AG09309 (cell line): Measurements from ENCODE around the gene EYA4.
"Not testable (repeated sequence)": the region's sequence is repeated elsewhere in the genome, so short reads cannot be mapped to it uniquely, and the experiment has no call there.

Experiments
- DNase-seq: peaks from one replicate; pipeline ENCODE4 v3.0.0-alpha.2; 2010; ENCODE audit warnings: low read depth
- H3K4me3 ChIP-seq: 2 replicates; pipeline ENCODE4 v1.5.1; 2011; ENCODE audit warnings: mild to moderate bottlenecking, low read depth, low read length, moderate library complexity; ENCODE audit not compliant: control insufficient read depth
- TF ChIP-seq, protein P1 (sequence below): IDR thresholded peaks from 2 replicates; pipeline ENCODE4 v1.5.1; 2011; ENCODE audit warnings: mild to moderate bottlenecking, low read depth, low read length, inconsistent platforms; ENCODE audit not compliant: insufficient read depth, control insufficient read depth; ENCODE audit errors: missing control alignments

EYA4 gene

GRCh38 chr6:133548423-133549159 is 307.4 kb downstream of the EYA4 start:
- DNase-seq = peak; percentile 25
- no peak overlapping the region for H3K4me3 ChIP-seq

DNA sequence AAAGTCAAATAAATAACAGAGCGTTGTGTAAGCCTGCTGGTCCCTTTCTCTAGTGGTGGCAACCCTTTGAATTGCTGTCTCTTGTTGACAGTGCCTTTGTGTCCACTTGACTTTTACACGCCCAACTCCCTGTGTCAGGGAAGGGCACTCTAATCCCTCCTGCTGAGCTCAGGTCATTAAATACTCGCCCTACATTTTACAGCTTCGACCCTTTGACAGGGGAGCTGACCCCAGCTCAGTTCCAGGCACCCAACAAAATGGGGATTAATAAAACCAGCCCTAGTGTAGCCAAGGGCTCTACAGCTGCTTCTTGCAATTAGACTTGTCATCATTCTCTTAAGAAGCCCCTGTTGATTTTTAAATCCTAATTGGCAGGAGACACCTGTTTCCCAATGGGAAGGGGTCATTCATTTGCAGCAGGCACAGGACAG is 308.2 kb downstream of the EYA4 start:
- DNase-seq = no peak
- H3K4me3 ChIP-seq = no peak overlapping the region
- TF ChIP-seq, protein P1, sequence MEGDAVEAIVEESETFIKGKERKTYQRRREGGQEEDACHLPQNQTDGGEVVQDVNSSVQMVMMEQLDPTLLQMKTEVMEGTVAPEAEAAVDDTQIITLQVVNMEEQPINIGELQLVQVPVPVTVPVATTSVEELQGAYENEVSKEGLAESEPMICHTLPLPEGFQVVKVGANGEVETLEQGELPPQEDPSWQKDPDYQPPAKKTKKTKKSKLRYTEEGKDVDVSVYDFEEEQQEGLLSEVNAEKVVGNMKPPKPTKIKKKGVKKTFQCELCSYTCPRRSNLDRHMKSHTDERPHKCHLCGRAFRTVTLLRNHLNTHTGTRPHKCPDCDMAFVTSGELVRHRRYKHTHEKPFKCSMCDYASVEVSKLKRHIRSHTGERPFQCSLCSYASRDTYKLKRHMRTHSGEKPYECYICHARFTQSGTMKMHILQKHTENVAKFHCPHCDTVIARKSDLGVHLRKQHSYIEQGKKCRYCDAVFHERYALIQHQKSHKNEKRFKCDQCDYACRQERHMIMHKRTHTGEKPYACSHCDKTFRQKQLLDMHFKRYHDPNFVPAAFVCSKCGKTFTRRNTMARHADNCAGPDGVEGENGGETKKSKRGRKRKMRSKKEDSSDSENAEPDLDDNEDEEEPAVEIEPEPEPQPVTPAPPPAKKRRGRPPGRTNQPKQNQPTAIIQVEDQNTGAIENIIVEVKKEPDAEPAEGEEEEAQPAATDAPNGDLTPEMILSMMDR = no peak

More at GRCh38 chr6:133548423-133549159, 307.4 kb downstream of the EYA4 start:
- TF ChIP-seq, protein P1 = no peak

GRCh38 chr6:133550026-133550425 is 308.9 kb downstream of the EYA4 start:
- TF ChIP-seq, protein P1 = no peak
- no peak overlapping the region for H3K4me3 ChIP-seq
- no peak for DNase-seq

- TF ChIP-seq, protein P1 = no peak
- H3K4me3 ChIP-seq = no peak overlapping the region
- DNase-seq = no peak
Observed at GRCh38 chr6:133551436-133551835, 310.3 kb downstream of the EYA4 start.

DNA sequence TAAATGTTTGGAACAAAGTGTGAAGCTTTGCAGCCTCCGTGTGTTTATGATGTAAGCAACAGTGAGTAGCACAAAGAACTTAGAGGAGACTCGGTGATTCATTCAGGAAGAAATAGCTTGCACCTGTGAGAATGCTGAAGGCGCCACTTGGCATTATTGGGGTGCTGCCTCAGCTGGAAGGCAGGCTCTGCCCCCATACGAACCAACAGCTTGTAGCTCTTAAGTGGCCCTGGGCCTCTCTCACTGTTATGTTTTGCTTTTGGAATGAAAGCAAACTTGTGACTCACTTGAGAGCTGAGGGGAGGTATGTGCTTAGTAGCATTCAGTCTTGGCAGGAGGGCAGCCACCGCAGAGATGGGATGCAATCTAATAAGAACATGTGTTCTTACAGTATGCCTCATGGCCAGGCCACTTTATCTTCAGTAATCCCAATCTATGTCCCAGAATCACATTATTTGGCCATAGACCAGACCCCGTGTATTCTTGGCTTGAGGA is 310.7 kb downstream of the EYA4 start:
- TF ChIP-seq, protein P1 = no peak
- DNase-seq = peak; percentile 91
- no peak overlapping the region for H3K4me3 ChIP-seq

DNA sequence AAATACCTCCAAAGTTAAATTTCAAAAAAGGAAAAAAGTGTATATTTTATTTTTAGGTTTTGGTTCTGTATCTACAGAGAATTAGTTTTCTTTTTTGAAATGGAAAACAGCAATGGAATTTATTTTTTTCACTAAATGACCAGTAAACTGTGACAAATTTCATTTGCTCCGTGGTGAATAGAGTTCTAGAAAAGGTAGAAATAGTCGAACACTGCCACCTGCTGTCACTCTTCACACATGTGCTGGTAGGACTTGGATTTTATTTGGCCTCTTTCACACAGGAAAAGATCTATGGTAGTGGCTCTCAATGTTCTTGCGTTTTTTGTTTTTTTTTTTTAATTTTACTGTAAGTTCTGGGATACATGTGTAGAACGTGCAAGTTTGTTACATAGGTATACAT is 312.5 kb downstream of the EYA4 start:
- H3K4me3 ChIP-seq = no peak overlapping the region
- peak; percentile 25 for DNase-seq
- TF ChIP-seq, protein P1 = peak; percentile 60

DNA sequence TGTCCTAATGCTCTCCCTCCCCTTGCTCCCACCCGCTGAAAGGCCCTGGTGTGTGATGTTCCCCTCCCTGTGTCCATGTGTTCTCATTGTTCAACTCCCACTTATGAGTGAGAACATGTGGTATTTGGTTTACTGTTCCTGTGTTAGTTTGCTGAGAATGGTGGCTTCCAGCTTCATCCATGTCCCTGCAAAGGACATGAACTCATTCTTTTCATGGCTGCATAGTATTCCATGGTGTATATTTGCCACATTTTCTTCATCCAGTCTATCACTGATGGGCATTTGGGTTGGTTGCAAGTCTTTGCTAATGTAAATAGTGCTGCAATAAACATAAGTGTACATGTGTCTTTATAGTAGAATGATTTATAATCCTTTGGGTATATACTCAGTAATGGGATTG is 313.0 kb downstream of the EYA4 start:
- DNase-seq, H3K4me3 ChIP-seq: not testable (repeated sequence)
